LNCaP clone FGC (cell line): ENCODE measurements around the gene ASCL3.

Source experiments
- DNase-seq: peaks from one replicate; pipeline ENCODE4 v3.0.0-alpha.2; 2011; ENCODE audit warnings: low read depth
- H3K4me3 ChIP-seq: 2 replicates; pipeline ENCODE4 v1.5.1; 2011; ENCODE audit warnings: mild to moderate bottlenecking, low read depth, low read length, control low read depth
- CTCF ChIP-seq: IDR thresholded peaks from 2 replicates; pipeline ENCODE4 v1.5.1; 2012; ENCODE audit warnings: mild to moderate bottlenecking; ENCODE audit not compliant: control insufficient read depth, insufficient read depth; ENCODE audit errors: extremely low read depth

The ASCL3 gene

DNA sequence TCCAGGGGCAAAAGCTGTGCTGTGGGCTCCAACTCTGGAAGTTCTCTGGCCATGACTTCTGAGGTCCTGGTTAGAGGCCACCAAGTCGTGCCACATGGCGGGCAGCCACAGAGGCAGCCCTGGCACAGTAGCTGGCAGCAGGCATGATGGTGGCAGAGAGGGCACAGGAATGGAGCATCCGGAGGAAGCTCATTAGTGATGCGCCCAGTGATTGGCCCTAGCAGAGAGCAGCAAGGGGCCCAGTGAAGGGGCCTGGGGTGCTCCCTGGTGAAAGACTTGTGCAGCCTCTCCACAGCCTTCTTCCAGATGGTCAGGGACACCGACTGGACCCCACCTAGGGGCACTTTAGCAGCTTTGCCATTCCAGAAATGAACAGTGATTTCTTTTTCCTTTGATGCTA lies 17.1 kb downstream of the ASCL3 start:
- TF ChIP-seq CTCF = no peak
- H3K4me3 ChIP-seq = no peak overlapping the region
- no peak for DNase-seq

DNA sequence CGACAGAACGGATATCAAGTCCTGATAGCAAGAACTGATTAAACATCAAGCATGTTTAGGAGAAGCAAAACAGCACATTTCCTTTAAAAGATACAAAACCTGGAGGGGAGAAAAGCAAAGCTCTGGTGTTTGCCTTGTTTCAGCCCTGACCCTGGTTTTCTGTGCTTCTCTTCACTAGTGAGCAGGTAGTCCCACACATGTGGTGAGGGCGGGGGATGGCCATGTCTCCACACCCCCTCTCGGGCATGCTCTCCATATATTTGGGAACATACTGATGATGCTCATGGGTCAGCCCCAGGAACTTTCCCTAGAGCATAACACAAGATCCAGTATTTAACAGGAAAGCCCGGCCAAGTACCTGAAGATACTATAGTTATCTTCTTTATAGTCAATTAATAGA lies 20.1 kb downstream of the ASCL3 start:
- H3K4me3 ChIP-seq = no peak overlapping the region
- no peak for DNase-seq
- TF ChIP-seq CTCF = no peak

GRCh38 chr11:8917157-8917825 lies 25.5 kb downstream of the ASCL3 start:
- no peak overlapping the region for H3K4me3 ChIP-seq
- DNase-seq = no peak
- TF ChIP-seq CTCF = no peak

DNA sequence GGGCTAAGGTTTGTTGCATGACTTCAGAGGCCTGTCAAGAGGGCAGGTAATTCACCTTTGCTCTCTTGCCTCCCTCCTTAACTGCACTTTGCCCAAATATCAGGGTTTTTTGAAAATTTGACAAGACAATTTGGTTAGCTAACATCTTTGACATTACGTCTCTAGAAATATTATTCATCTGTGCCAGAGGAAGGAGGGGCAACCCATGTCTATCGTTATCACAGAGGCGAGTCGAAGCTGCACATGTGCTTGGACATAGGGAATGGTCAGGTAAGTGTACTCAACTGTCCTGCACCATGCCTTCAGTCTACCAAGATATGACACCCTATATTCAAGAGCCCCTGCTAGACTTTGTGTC lies 28.2 kb downstream of the ASCL3 start:
- no peak overlapping the region for H3K4me3 ChIP-seq
- no peak for DNase-seq
- TF ChIP-seq CTCF = no peak

DNA sequence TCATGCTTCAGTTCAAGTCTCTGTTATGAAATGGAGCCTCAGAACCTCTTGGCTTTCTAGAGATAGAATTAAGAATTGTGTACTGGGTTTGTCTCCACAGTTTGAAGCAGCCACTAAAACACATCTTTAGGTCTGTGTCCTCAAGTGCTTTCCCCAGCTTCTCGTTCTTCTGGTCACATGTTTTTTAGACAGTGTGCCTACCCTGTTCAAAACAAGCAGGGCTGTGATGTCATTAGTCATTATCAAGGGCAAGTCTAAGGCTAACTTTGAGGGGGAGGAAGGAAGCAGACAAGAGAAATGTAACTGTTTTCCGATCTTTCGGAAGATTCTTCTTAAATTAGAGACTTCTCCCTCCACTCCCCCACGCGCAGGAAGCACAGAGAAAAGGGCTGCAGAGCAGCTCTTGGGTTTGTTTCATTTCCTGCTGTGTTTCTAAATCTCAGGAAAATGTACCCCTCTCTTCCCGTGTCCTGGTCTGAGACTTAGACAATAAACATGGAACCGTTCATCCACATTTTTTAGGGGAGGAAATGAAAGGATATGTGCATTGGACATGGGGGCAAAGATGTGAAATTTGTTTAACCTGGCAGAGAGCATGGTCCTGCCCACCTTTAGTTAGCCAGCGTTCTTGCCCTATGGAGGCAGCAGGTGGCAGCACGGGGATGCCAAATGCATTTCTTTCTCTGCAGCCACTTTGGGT lies 28.7 kb downstream of the ASCL3 start:
- peak; percentile 77 for TF ChIP-seq CTCF
- no peak overlapping the region for H3K4me3 ChIP-seq
- DNase-seq = no peak

DNA sequence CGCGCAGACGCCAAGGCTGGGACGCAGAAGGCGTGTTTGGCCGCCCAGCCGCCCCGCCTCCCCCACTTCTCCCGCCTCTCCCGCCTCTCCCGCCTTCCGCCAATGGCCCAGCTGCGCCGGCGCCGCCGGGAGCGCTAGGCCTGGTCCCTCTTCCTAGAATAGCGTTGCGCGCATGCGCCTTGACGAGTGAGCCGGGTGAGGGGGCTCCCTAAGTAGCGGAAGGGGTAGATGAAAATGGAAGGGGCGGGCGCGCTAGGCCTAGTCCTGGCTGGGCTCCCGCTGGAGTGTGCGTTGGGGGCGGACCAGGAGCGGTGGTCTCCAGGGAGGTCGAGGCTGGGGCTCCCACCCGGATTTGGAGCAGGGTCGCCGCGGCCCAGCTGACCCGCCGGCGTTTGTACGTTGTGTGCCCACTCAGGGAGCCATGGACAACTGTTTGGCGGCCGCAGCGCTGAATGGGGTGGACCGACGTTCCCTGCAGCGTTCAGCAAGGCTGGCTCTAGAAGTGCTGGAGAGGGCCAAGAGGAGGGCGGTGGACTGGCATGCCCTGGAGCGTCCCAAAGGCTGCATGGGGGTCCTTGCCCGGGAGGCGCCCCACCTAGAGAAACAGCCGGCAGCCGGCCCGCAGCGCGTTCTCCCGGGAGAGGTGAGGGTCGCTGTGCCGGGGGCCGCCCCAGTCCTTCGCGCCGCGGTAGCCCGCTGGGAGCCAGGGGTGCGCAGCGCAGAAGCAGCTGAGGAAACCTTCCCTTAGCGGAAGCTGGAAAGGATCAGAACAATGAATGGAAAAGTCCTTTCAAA lies 31.6 kb downstream of the ASCL3 start, which contains the start of gene AKIP1:
TSS of gene AKIP1 (plus strand) at position 161 of the 795 bp plus-strand sequence. CDS start at position 422, 261 bp downstream.
- TF ChIP-seq CTCF = no peak
- peak; percentile 54 for DNase-seq
- H3K4me3 ChIP-seq = peak within 1 kb of the TSS; percentile 91
